Stimulated activated memory B cell treated with anti-CD40 and anti-IgM and Interleukin-4, amounts not matched to agents 10 μg/mL and 1 μg/mL and 100 μg/mL, for 72 hours (primary cell): Measurements from ENCODE around the gene PCDHGB5.
"Not testable (repeated sequence)": the region's sequence is repeated elsewhere in the genome, so short reads cannot be mapped to it uniquely, and the experiment has no call there.

Experiments used
- ATAC-seq: fragments of 150-1000 bp; cut with Tn5 transposase; 2 replicates; pipeline ENCODE4 v1.10.0; 2021
- H3K27ac Mint-ChIP-seq: one replicate; pipeline ENCODE4 v1.8.0; 2022; ENCODE audit warnings: mild to moderate bottlenecking, mixed read lengths
- H3K27me3 Mint-ChIP-seq: one replicate; pipeline ENCODE4 v1.8.0; 2022; ENCODE audit warnings: mixed read lengths
- H3K36me3 Mint-ChIP-seq: one replicate; pipeline ENCODE4 v1.8.0; 2022; ENCODE audit warnings: mixed read lengths
- H3K4me1 Mint-ChIP-seq: one replicate; pipeline ENCODE4 v1.8.0; 2022; ENCODE audit warnings: mixed read lengths
- H3K4me3 Mint-ChIP-seq: one replicate; pipeline ENCODE4 v1.8.0; 2022; ENCODE audit warnings: mild to moderate bottlenecking, moderate library complexity, mixed read lengths
- H3K9me3 Mint-ChIP-seq: one replicate; pipeline ENCODE4 v1.8.0; 2022; ENCODE audit warnings: mixed read lengths

Gene PCDHGB5

DNA sequence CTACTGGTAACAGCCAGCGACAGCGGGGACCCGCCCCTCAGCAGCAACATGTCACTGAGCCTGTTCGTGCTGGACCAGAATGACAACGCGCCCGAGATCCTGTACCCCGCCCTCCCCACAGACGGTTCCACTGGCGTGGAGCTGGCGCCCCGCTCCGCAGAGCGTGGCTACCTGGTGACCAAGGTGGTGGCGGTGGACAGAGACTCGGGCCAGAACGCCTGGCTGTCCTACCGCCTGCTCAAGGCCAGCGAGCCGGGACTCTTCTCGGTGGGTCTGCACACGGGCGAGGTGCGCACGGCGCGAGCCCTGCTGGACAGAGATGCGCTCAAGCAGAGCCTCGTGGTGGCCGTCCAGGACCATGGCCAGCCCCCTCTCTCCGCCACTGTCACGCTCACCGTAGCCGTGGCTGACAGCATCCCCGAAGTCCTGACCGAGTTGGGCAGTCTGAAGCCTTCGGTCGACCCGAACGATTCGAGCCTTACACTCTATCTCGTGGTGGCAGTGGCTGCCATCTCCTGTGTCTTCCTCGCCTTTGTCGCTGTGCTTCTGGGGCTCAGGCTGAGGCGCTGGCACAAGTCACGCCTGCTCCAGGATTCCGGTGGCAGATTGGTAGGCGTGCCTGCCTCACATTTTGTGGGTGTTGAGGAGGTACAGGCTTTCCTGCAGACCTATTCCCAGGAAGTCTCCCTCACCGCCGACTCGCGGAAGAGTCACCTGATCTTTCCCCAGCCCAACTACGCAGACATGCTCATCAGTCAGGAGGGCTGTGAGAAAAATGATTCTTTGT, 3.2 kb upstream of the PCDHGB5 start:
- not testable (repeated sequence) for H3K4me3 Mint-ChIP-seq, H3K4me1 Mint-ChIP-seq, H3K27ac Mint-ChIP-seq, ATAC-seq
- peaks cover 79% of the 10 kb centered on the region for H3K27me3 Mint-ChIP-seq
- H3K9me3 Mint-ChIP-seq: peaks cover 13% of the 10 kb centered on the region
- H3K36me3 Mint-ChIP-seq: peaks cover 11% of the 10 kb centered on the region

DNA sequence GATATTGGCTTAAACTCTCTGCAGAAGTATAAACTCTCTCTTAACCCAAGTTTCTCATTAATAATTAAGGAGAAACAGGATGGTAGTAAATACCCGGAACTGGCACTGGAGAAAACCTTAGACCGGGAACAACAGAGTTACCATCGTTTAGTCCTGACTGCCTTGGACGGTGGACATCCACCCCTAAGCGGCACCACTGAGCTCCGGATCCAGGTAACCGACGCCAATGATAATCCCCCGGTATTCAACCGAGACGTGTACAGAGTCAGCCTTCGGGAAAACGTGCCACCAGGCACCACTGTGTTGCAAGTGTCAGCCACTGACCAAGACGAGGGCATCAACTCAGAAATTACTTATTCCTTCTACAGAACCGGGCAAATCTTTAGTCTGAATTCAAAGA, 861 bp downstream of the PCDHGB5 start:
- H3K4me1 Mint-ChIP-seq: no peaks in the 10 kb centered on the region
- no peak overlapping the region for H3K4me3 Mint-ChIP-seq
- peaks cover 80% of the 10 kb centered on the region for H3K27me3 Mint-ChIP-seq
- ATAC-seq: no peak
- H3K27ac Mint-ChIP-seq: no peak overlapping the region
- H3K9me3 Mint-ChIP-seq: peaks cover 7% of the 10 kb centered on the region
- H3K36me3 Mint-ChIP-seq: peaks cover 10% of the 10 kb centered on the region

- no peak for ATAC-seq
- peak overlapping the region; percentile 32 for H3K4me3 Mint-ChIP-seq
- H3K27me3 Mint-ChIP-seq: peaks cover 80% of the 10 kb centered on the region
- H3K36me3 Mint-ChIP-seq: peaks cover 6% of the 10 kb centered on the region
- H3K4me1 Mint-ChIP-seq: no peaks in the 10 kb centered on the region
- H3K9me3 Mint-ChIP-seq: peaks cover 3% of the 10 kb centered on the region
- no peak overlapping the region for H3K27ac Mint-ChIP-seq
Measured at GRCh38 chr5:141399555-141400258, 2.0 kb downstream of the PCDHGB5 start.

GRCh38 chr5:141402553-141403243, 5.0 kb downstream of the PCDHGB5 start, which contains the start of gene PCDHGA9:
PCDHGA9 (plus strand) TSS chr5:141402778; CDS start chr5:141402953, 175 bp downstream.
- no peak for ATAC-seq
- H3K27ac Mint-ChIP-seq: no peak within 1 kb of the TSS
- peaks cover 6% of the 10 kb centered on the region for H3K36me3 Mint-ChIP-seq
- H3K9me3 Mint-ChIP-seq: peaks cover 6% of the 10 kb centered on the region
- H3K27me3 Mint-ChIP-seq: peaks cover 77% of the 10 kb centered on the region
- no peaks in the 10 kb centered on the region for H3K4me1 Mint-ChIP-seq
- peak within 1 kb of the TSS; percentile 60 for H3K4me3 Mint-ChIP-seq

DNA sequence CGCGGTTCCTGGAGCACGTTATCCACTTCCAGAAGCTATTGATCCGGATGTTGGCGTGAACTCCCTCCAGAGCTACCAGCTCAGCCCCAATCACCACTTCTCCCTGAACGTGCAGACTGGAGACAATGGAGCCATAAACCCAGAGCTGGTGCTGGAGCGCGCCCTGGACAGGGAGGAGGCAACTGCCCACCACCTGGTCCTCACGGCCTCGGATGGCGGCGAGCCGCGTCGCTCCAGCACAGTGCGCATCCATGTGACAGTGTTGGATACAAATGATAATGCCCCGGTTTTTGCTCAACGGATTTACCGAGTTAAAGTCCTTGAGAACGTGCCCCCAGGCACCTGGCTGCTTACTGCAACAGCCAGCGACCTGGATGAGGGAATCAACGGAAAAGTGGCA, 5.6 kb downstream of the PCDHGB5 start:
- H3K4me3 Mint-ChIP-seq: no peak overlapping the region
- H3K4me1 Mint-ChIP-seq: no peaks in the 10 kb centered on the region
- H3K27me3 Mint-ChIP-seq: peaks cover 84% of the 10 kb centered on the region
- no peak overlapping the region for H3K27ac Mint-ChIP-seq
- H3K36me3 Mint-ChIP-seq: peaks cover 6% of the 10 kb centered on the region
- no peak for ATAC-seq
- peaks cover 9% of the 10 kb centered on the region for H3K9me3 Mint-ChIP-seq

DNA sequence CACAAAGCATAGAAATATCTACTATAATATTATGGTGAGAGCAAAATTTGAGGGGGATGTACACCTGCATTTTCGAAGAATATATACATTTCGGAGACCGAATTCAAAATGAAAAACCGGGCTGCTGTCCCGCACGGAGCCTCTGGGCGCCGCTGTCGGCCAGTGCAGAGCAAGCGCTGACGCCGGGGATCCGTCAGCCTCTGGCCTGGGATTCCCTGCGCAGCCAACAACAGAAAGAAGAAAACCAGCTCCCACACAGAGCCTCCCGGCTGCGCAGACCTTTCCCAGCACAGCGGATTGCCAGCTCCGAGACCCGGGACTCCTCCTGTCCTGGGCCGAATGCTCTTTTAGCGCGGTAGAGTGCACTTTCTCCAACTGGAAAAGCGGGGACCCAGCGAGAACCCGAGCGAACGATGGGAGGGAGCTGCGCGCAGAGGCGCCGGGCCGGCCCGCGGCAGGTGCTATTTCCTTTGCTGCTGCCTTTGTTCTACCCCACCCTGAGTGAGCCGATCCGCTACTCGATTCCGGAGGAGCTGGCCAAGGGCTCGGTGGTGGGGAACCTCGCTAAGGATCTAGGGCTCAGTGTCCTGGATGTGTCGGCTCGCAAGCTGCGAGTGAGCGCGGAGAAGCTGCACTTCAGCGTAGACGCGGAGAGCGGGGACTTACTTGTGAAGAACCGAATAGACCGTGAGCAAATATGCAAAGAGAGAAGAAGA, 10.2 kb downstream of the PCDHGB5 start, which contains the start of gene PCDHGB6:
TSS of gene PCDHGB6 (plus strand) at position 232 of the 716 bp plus-strand sequence. CDS start at position 414, 182 bp downstream.
- peak within 1 kb of the TSS; percentile 64 for H3K4me3 Mint-ChIP-seq
- H3K36me3 Mint-ChIP-seq, ATAC-seq, H3K4me1 Mint-ChIP-seq, H3K27ac Mint-ChIP-seq: not testable (repeated sequence)
- peaks cover 73% of the 10 kb centered on the region for H3K27me3 Mint-ChIP-seq
- peaks cover 15% of the 10 kb centered on the region for H3K9me3 Mint-ChIP-seq

- Mint-ChIP-seq H3K36me3 (peaks cover 12% of the 10 kb centered on the region), H3K27me3 (peaks cover 73% of the 10 kb centered on the region), H3K4me3 (no peak overlapping the region), H3K4me1 (peaks cover 20% of the 10 kb centered on the region), H3K27ac (no peak overlapping the region), H3K9me3 (peaks cover 15% of the 10 kb centered on the region)
- ATAC-seq: no peak
Measured at GRCh38 chr5:141409598-141410306, 12.0 kb downstream of the PCDHGB5 start.

- H3K9me3 Mint-ChIP-seq: peaks cover 12% of the 10 kb centered on the region
- H3K27ac Mint-ChIP-seq: no peak overlapping the region
- peaks cover 20% of the 10 kb centered on the region for H3K4me1 Mint-ChIP-seq
- H3K4me3 Mint-ChIP-seq: no peak overlapping the region
- H3K27me3 Mint-ChIP-seq: peaks cover 74% of the 10 kb centered on the region
- no peak for ATAC-seq
- H3K36me3 Mint-ChIP-seq: peaks cover 12% of the 10 kb centered on the region
Measured at GRCh38 chr5:141411575-141411974, 13.8 kb downstream of the PCDHGB5 start.

DNA sequence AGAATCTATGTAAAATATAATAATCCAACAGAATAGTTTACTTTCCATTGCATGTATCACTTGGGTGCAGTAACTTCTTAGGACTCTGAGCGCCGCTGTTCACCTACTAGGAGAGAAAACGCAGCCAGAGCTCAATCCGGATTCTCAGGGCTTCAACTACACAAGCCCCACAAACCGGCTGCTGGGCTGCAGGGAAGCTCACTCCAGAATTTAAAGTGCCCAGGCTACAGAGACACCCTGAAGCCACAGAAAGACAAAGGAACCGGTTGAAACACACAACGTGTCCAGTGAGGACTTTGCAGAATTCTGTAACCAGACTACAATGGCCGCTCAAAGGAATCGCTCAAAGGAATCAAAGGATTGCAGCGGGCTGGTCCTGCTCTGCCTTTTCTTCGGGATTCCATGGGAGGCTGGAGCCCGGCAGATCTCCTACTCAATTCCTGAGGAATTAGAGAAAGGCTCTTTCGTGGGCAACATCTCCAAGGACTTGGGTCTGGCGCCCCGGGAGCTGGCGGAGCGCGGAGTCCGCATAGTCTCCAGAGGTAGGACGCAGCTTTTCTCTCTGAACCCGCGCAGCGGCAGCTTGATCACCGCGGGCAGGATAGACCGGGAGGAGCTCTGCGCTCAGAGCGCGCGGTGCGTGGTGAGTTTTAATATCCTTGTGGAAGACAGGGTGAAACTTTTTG, 15.2 kb downstream of the PCDHGB5 start, which contains the start of gene PCDHGA10:
TSS of gene PCDHGA10 (plus strand) at position 134 of the 686 bp plus-strand sequence. CDS start at position 323, 189 bp downstream.
- H3K36me3 Mint-ChIP-seq: peaks cover 12% of the 10 kb centered on the region
- peaks cover 76% of the 10 kb centered on the region for H3K27me3 Mint-ChIP-seq
- peak within 1 kb of the TSS; percentile 47 for H3K27ac Mint-ChIP-seq
- peaks cover 24% of the 10 kb centered on the region for H3K4me1 Mint-ChIP-seq
- peak within 1 kb of the TSS; percentile 83 for H3K4me3 Mint-ChIP-seq
- peaks cover 14% of the 10 kb centered on the region for H3K9me3 Mint-ChIP-seq
- ATAC-seq: peak; percentile 68

DNA sequence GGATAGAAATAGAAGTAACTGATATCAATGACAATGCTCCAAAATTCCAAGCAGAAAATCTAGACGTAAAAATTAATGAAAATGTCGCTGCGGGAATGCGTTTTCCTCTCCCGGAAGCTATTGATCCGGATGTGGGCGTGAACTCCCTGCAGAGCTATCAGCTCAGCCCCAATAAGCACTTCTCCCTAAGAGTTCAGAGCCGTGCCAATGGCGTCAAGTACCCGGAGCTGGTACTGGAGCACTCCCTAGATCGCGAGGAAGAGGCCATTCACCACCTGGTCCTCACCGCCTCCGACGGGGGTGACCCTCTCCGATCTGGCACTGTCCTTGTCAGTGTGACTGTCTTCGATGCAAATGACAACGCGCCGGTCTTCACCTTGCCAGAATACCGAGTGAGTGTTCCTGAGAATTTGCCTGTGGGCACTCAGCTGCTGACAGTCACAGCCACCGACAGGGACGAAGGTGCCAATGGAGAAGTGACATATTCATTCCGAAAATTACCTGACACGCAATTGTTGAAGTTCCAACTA, 15.9 kb downstream of the PCDHGB5 start:
- no peak for ATAC-seq
- H3K4me3 Mint-ChIP-seq: peak overlapping the region; percentile 83
- peak overlapping the region; percentile 47 for H3K27ac Mint-ChIP-seq
- H3K36me3 Mint-ChIP-seq: peaks cover 12% of the 10 kb centered on the region
- H3K27me3 Mint-ChIP-seq: peaks cover 76% of the 10 kb centered on the region
- H3K9me3 Mint-ChIP-seq: peaks cover 14% of the 10 kb centered on the region
- peaks cover 25% of the 10 kb centered on the region for H3K4me1 Mint-ChIP-seq

DNA sequence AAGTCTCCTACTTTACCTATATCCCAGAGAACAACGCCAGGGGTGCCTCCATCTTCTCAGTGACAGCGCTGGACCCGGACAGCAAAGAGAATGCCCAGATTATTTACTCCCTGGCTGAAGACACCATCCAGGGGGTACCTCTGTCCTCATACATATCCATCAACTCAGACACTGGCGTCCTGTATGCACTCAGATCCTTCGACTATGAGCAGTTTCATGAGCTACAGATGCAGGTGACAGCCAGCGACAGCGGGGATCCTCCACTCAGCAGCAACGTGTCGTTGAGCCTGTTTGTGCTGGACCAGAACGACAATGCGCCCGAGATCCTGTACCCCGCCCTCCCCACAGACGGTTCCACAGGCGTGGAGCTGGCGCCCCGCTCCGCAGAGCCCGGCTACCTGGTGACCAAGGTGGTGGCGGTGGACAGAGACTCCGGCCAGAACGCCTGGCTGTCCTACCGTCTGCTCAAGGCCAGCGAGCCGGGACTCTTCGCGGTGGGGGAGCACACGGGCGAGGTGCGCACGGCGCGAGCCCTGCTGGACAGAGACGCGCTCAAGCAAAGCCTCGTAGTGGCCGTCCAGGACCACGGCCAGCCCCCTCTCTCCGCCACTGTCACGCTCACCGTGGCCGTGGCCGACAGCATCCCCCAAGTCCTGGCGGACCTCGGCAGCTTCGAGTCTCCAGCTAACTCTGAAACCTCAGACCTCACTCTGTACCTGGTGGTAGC, 17.0 kb downstream of the PCDHGB5 start:
- not testable (repeated sequence) for ATAC-seq, H3K27ac Mint-ChIP-seq
- H3K36me3 Mint-ChIP-seq: peaks cover 12% of the 10 kb centered on the region
- peaks cover 70% of the 10 kb centered on the region for H3K27me3 Mint-ChIP-seq
- peak overlapping the region; percentile 47 for H3K4me3 Mint-ChIP-seq
- H3K4me1 Mint-ChIP-seq: peaks cover 25% of the 10 kb centered on the region
- H3K9me3 Mint-ChIP-seq: peaks cover 11% of the 10 kb centered on the region

- H3K9me3 Mint-ChIP-seq, H3K36me3 Mint-ChIP-seq, ATAC-seq, H3K27ac Mint-ChIP-seq: not testable (repeated sequence)
- Mint-ChIP-seq H3K27me3 (peaks cover 64% of the 10 kb centered on the region), H3K4me1 (peaks cover 25% of the 10 kb centered on the region), H3K4me3 (peak overlapping the region; percentile 47)
Measured at GRCh38 chr5:141415275-141415618, 17.5 kb downstream of the PCDHGB5 start.
